Stimulated activated CD8-positive, alpha-beta memory T cell treated with anti-CD3 and anti-CD28 coated beads, Interleukin-12 subunit alpha, Interleukin-12 subunit beta, amount 100 ng/mL, for 1 hour (primary cell): ENCODE data around the gene TANK.
"Not testable (repeated sequence)": the region's sequence is repeated elsewhere in the genome, so short reads cannot be mapped to it uniquely, and the experiment has no call there.

Experiments
- DNase-seq: peaks from one replicate; pipeline ENCODE4 v3.0.0-alpha.2; 2020; ENCODE audit warnings: low read depth

TANK gene, protein sequence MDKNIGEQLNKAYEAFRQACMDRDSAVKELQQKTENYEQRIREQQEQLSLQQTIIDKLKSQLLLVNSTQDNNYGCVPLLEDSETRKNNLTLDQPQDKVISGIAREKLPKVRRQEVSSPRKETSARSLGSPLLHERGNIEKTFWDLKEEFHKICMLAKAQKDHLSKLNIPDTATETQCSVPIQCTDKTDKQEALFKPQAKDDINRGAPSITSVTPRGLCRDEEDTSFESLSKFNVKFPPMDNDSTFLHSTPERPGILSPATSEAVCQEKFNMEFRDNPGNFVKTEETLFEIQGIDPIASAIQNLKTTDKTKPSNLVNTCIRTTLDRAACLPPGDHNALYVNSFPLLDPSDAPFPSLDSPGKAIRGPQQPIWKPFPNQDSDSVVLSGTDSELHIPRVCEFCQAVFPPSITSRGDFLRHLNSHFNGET

GRCh38 chr2:161160226-161161073, at the start of gene TANK:
TSS of gene TANK (plus strand) at chr2:161160428. CDS start at chr2:161179663, 19,235 bp downstream.
- peak; percentile 76 for DNase-seq

DNA sequence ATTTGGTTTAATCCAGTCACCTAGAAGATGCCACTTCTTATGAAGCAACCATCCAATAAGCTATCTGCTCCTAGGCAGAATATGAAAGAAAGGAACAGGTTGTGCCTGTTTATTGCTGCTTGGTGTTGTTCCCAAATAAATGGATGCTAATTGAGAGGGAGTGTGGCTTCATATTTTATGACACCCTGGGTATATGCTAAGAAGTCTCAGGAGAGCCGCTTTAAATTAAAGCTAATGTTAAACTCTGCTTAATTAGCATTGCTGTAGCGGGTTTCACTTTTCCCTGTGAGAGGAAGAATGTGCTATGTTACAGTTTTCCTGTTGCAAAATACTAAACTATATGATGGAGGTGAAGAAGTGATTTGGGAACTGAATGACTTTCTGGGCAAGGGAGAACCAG, 48.7 kb upstream of the TANK start:
- DNase-seq, result no peak

DNA sequence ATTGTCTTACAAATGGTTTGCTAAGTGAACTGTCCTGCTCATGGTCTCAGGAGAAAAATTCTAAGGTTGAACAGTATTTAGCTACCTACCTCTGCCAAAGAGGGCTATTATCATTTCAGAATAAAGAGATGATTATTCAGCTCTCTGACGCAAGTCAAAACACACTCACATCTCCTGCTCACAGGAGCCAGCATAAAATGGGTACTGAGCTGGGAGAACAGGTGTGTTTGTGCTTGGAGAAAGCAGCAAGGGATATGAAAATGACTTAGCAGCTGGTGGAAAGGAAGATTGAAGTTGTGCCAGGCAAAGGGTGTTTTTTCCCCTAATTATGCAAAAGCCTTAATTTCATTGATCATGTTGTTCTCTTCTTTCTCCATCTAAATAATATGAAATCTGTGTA, 47.3 kb upstream of the TANK start:
- DNase-seq, result no peak

DNA sequence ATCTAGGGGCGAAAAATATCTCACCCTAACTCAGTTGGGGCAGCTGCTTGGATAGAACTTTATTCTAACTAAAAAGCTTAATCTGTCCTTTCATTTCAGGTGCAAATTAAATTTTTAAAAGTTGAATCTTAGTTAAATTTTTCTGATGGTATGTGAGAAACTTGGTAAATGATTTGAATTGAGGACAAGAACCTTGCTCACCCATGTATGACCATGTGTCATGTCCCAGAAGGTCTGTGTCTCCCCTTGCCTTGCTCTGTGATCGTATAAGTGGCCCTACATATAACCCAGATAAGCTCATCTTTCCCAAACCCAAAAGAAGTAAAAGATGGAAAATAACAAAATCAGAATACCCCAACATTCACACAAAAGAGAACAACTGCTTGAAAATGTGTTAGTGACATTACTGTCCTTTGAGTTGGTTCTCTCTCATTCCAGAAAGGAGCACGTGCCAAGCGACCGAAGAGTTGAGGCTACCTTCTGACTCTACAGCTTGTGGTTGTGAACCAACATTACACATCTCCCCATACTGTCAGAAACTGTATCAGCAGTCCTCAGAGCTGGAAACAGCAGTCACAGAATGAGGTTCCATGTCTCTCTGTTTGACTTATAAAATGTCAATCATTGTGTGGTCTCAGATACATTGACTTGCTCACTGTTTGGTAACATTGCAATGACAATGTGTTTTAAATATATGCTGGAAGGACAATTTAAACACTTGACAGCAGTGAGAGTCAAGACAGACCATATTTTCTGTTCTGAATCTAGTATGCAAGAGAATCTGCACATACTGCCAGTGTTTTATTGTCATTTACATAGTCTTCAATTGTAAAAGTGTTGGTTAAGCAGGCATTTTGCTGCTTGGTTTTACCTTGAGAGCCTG, 46.3 kb upstream of the TANK start:
- DNase-seq, result no peak

DNA sequence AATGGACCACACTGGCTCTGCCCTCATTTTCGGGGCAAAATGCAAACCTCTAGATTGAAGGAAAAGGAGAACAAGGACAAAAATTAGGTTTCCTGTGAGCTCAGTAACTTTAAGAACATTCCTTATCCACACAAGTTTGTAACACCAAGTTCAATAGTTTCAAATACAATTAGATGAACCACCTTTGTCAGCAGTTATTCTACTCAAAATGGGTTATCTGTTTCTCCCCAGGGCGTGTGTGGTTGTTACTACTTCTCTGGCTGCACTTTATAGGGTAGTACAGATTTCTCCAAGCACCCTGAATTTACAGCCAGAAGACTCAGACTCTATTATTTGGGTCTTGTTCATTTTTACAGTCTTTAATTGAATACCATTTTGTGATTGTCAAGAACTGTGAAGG, 45.0 kb upstream of the TANK start:
- no peak for DNase-seq

DNA sequence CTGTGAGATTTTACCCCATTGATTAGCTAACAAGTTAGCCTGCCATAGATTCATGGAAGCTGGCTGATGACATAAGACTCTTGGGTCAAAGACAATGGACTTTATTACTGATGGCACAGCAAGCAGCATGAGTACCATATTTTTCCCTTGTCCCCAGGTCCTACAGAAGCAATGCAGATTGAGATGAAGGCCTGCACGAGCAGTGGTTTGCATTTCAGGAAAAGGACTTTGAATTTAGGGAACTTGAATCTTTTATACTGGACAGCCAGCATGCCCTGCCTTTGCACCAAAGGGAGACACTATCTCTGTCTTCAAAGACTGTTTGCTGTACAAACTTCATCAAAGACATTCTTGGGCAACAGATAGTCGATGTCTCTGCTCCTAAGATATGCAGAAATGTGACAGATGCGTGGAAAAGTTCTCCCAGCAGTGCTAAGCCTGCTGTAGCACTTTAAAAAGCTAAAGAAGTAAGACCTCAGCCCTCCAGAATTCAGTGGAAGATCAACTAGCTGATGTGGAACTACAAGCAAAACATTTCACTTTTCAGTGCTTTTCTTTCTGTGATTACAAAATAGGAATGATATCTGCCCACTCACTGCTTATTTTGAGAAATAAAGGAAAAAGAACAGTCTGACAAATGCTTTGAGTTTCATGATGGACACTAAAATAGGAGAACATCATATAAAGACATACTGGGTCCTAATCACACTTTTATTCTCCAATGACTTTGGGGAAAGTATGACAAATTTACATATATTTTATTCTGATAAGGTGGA, 44.4 kb upstream of the TANK start:
- no peak for DNase-seq

GRCh38 chr2:161116509-161116908, 43.7 kb upstream of the TANK start:
- DNase-seq, result no peak

- DNase-seq, result no peak
Measured at GRCh38 chr2:161117506-161117905, 42.7 kb upstream of the TANK start.

- no peak for DNase-seq
Measured at GRCh38 chr2:161118722-161119121, 41.5 kb upstream of the TANK start.

GRCh38 chr2:161119483-161119882, 40.7 kb upstream of the TANK start:
- DNase-seq, result no peak

DNA sequence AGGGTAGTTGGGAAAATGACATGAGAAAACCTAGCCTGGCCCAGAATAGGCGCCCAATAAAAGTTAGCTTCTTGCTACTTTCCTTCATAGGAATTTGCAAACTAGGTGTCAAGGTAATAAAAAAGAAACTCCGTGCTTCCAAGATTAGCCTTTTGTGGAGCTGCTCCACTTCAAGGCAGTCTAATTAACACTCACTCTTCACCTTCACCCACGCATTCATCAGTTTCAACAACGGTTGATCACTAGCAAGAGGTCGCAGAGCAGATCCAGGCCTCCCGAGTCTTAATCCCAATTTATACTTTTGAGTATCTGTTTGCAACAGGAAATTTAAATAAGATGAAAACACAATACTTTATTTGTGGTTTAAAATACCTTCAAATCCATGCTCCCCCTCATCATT, 39.5 kb upstream of the TANK start:
- DNase-seq, result no peak

DNA sequence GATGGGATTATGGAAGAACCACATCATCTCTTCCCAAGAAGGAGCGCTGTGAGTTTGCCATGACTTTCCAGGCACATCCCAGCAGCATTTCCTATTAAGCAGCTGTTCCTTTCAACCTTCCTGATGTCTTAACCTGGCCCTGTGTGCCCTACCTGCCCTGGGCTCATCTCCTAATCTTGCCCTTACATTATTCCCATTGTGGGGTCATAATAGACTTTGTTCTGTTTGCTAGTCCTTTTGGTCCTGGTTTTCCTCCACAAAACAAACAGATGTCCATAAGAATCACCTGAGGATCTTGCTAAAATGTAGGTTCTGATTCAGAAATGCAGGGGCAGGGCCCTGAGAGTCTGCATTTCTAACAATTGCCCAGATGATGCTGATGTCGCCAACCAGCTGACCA, 38.6 kb upstream of the TANK start:
- no peak for DNase-seq

DNA sequence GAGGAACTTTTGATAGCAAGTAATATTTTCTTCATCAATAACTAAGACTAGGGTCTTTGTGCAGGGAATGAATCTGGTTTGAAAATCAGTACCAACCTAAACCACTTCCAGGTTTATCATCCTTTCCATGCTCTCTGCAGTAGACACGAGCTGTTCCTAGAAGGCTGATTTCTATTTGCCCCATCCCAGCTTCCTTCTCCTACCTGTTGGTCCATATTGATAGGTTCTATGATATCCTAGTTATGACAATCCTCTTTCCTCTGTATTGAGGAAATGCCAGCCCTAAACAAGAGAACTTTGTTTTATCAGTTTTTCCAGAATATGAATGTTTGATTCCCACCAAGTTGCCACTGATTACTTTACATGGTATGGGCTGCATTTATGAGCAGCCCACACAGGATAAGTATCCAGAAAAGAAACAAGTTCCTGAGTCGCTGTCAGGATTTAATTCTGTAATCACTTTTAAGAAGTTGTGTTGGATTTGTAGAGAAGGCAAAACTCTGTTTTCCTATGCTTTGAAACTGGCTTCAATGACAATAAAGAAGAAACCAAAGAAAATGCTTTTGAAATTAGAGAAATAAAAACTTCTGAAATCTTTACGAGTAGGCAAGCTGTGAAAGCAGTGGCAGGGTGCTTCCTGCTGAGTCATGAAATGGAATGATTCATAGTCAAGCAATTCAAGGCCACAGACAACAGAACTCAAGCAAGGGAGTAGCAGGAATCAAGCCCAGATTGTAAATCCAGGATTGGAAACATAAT, 37.3 kb upstream of the TANK start:
- DNase-seq, result no peak

DNA sequence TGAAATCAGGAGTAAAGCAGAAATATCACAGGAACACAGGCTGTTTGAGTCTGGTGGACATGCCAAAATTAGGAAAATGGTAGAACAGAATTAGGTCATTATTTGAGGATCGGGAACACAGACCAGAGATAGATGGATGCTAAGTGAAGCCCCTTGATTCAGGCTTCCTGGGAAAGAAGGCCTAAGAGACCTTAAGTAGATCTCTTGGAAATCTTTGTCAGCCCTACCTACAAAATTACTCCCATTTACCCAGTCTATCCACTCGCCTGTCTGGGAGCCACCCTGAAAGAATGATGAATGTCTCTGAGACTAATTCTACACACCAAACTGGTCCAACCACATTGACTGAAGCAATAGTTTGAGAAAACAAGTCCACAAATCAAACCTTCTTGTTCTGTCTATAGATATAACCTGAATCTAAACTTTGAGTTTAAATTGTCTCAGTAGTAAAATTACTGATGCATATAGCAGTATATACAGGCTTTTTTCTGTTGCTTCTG, 36.6 kb upstream of the TANK start:
- no peak for DNase-seq

DNA sequence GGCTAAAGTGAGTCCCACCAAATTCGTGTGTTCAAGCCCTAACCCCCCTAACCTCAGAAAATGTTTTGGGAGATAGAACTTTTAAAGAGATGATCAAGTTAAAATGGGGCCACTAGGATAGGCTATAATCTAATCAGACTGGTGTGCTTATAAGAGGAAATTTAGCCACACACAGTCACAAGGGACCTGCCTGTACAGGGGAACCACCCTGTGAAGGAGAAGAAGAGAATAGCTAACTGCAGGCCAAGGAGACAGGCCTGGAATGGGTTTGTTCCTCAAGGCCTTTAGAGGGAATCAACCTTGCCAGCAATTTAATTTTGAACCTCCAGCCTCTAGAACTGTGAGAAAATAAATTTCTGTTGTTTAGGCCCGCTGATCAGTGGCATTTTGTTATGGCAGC, 36.0 kb upstream of the TANK start:
- DNase-seq, result no peak

GRCh38 chr2:161128885-161129284, 31.3 kb upstream of the TANK start:
- no peak for DNase-seq

- no peak for DNase-seq
Measured at GRCh38 chr2:161130354-161130753, 29.9 kb upstream of the TANK start.

- DNase-seq, result no peak
Measured at GRCh38 chr2:161131074-161131680, 29.1 kb upstream of the TANK start.

DNA sequence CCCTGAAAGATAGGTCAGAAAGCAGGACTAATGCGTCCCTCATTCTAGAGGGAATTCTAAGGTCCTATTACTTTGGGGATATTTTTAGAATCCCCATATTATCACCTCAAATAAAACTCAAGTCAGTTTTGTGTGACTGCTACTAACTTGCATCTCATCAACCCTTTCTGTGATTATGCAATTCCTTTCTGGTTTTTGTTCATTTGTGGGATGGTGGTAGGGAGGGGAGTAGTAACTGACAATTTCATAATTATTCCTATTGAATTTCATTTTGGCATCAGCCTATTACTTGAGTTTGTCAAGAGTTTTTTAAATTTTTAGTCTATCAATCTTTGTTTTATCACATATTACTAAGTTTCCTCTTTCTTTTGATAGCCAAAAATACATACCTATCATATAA, 28.4 kb upstream of the TANK start:
- no peak for DNase-seq

- DNase-seq, result not testable (repeated sequence)
Measured at GRCh38 chr2:161132384-161132783, 27.8 kb upstream of the TANK start.
